SU-DHL-6 (cell line): ENCODE results near the gene CREB5.

Experiments
- H2AFZ ChIP-seq: fragments of 200-600 bp; sonication (generic); 2 replicates; pipeline ENCODE4 v1.6.1; 2014; ENCODE audit warnings: low read depth, mild to moderate bottlenecking, moderate library complexity, mixed read lengths, antibody characterized with exemption, low read length; ENCODE audit not compliant: severe bottlenecking
- H3F3A ChIP-seq: fragments of 200-600 bp; shearing (Covaris generic); 2 replicates; pipeline ENCODE4 v1.6.0; 2016; ENCODE audit warnings: antibody characterized with exemption, mild to moderate bottlenecking; ENCODE audit not compliant: insufficient read depth
- H3K27ac ChIP-seq: fragments of 200-600 bp; sonication (generic); 2 replicates; pipeline ENCODE4 v1.5.1; 2016; ENCODE audit warnings: low read depth, mild to moderate bottlenecking, low read length, moderate library complexity, mixed read lengths
- H3K27me3 ChIP-seq: fragments of 200-600 bp; sonication (generic), shearing (Covaris generic); 2 replicates; pipeline ENCODE4 v1.6.0; 2014; ENCODE audit warnings: mild to moderate bottlenecking, low read length
- H3K36me3 ChIP-seq: fragments of 200-600 bp; sonication (generic); 2 replicates; pipeline ENCODE4 v1.6.1; 2014; ENCODE audit warnings: mild to moderate bottlenecking, low read length, mixed read lengths
- H3K4me2 ChIP-seq: fragments of 300-600, 200-600 bp; shearing (Covaris generic), sonication (generic); 2 replicates; pipeline ENCODE4 v1.6.0; 2014; ENCODE audit warnings: low read length, low read depth, mild to moderate bottlenecking; ENCODE audit not compliant: poor library complexity, severe bottlenecking
- H3K4me3 ChIP-seq: fragments of 200-600 bp; sonication (generic); 2 replicates; pipeline ENCODE4 v1.5.1; 2014; ENCODE audit warnings: antibody characterized with exemption, low read length, mild to moderate bottlenecking, mixed read lengths; ENCODE audit not compliant: insufficient read depth, poor library complexity, severe bottlenecking
- H3K79me2 ChIP-seq: fragments of 200-600 bp; sonication (generic); 2 replicates; pipeline ENCODE4 v1.6.1; 2014; ENCODE audit warnings: mild to moderate bottlenecking, low read length, moderate library complexity; ENCODE audit not compliant: insufficient read depth
- H3K9ac ChIP-seq: fragments of 200-600 bp; sonication (generic); 2 replicates; pipeline ENCODE4 v1.7.0; 2014; ENCODE audit warnings: mild to moderate bottlenecking, low read length
- H3K9me2 ChIP-seq: fragments of 200-600 bp; sonication (generic); replicated peaks from 2 replicates; pipeline ENCODE4 v1.6.1; 2014; ENCODE audit warnings: low read length; ENCODE audit not compliant: insufficient read depth
- H3K9me3 ChIP-seq: fragments of 200-600 bp; sonication (generic); 2 replicates; pipeline ENCODE4 v1.6.1; 2014; ENCODE audit warnings: low read length, mixed read lengths; ENCODE audit not compliant: insufficient read depth
- H4K20me1 ChIP-seq: fragments of 200-600 bp; sonication (generic); 2 replicates; pipeline ENCODE4 v1.6.1; 2014; ENCODE audit warnings: low read depth, mild to moderate bottlenecking, antibody characterized with exemption, low read length, moderate library complexity, mixed read lengths
- EZH2phosphoT487 ChIP-seq: fragments of 200-600 bp; sonication (generic), shearing (Covaris generic); conservative IDR thresholded peaks from 2 replicates; pipeline ENCODE4 v1.6.1; 2018; ENCODE audit warnings: mild to moderate bottlenecking, antibody characterized with exemption, low read length, moderate library complexity, mixed read lengths
- TF ChIP-seq, protein P1 (sequence below): fragments of 200-600 bp; sonication (generic); IDR thresholded peaks from one replicate; pipeline ENCODE4 v1.5.1; 2017; ENCODE audit warnings: antibody characterized with exemption, mild to moderate bottlenecking, low read length, moderate library complexity; ENCODE audit not compliant: insufficient read depth, poor library complexity, severe bottlenecking

Gene CREB5

DNA sequence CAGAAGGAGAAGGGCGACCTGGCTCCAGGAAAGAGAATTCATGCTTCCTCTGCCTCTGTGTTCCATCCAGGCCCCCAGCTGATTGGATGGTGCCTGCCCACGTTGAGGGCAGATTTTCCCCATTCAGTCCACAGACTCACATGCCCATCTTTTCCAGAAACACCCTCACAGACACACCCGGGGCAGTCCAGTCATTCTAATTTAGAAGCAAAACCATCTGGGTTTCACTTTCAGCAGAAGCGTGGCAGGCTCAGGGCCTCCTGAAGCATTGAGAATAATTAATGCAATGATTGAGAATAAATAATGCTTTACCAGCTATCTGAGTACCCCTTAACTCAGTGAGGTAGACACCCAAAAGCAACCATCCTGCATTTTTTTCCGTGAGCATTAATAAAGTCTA, 30.2 kb upstream of the CREB5 start:
- H3K36me3 ChIP-seq, result no peaks in the 10 kb centered on the region
- no peaks in the 10 kb centered on the region for H3F3A ChIP-seq
- no peak overlapping the region for H3K4me2 ChIP-seq
- no peak overlapping the region for H3K4me3 ChIP-seq
- no peaks in the 10 kb centered on the region for H3K9me3 ChIP-seq
- no peaks in the 10 kb centered on the region for H4K20me1 ChIP-seq
- no peak overlapping the region for H3K9ac ChIP-seq
- H3K27ac ChIP-seq, result no peak overlapping the region
- no peak overlapping the region for H2AFZ ChIP-seq
- H3K27me3 ChIP-seq, result no peaks in the 10 kb centered on the region
- TF ChIP-seq EZH2phosphoT487, result no peak
- TF ChIP-seq, protein P1, sequence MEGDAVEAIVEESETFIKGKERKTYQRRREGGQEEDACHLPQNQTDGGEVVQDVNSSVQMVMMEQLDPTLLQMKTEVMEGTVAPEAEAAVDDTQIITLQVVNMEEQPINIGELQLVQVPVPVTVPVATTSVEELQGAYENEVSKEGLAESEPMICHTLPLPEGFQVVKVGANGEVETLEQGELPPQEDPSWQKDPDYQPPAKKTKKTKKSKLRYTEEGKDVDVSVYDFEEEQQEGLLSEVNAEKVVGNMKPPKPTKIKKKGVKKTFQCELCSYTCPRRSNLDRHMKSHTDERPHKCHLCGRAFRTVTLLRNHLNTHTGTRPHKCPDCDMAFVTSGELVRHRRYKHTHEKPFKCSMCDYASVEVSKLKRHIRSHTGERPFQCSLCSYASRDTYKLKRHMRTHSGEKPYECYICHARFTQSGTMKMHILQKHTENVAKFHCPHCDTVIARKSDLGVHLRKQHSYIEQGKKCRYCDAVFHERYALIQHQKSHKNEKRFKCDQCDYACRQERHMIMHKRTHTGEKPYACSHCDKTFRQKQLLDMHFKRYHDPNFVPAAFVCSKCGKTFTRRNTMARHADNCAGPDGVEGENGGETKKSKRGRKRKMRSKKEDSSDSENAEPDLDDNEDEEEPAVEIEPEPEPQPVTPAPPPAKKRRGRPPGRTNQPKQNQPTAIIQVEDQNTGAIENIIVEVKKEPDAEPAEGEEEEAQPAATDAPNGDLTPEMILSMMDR, result no peak
- H3K9me2 ChIP-seq, result no peaks in the 10 kb centered on the region
- no peaks in the 10 kb centered on the region for H3K79me2 ChIP-seq

DNA sequence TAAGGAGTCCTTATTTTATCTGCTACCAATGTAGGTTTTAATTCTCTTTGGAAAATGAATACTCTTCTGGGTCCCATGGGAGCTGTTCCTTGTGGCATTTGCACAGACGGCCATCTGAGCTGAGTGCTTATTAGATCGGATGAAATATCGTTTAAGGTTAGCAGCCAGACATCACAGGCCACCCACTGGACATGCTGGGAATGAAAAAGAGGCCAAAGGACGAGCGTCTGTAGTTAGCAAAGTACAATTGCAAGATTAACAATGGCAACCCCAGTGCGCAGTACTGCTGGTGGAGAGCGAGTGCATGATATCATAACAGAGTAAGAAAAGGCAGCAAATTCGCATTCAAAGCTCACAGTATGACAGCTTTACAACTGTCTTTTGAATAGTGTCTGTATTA, 28.3 kb upstream of the CREB5 start:
- no peaks in the 10 kb centered on the region for H3K9me3 ChIP-seq
- no peaks in the 10 kb centered on the region for H3K36me3 ChIP-seq
- H3F3A ChIP-seq, result no peaks in the 10 kb centered on the region
- TF ChIP-seq, protein P1, result no peak
- TF ChIP-seq EZH2phosphoT487, result no peak
- H3K9me2 ChIP-seq, result no peaks in the 10 kb centered on the region
- no peak overlapping the region for H3K9ac ChIP-seq
- H2AFZ ChIP-seq, result no peak overlapping the region
- no peaks in the 10 kb centered on the region for H3K79me2 ChIP-seq
- H4K20me1 ChIP-seq, result no peaks in the 10 kb centered on the region
- no peaks in the 10 kb centered on the region for H3K27me3 ChIP-seq
- no peak overlapping the region for H3K27ac ChIP-seq
- H3K4me3 ChIP-seq, result no peak overlapping the region
- no peak overlapping the region for H3K4me2 ChIP-seq

DNA sequence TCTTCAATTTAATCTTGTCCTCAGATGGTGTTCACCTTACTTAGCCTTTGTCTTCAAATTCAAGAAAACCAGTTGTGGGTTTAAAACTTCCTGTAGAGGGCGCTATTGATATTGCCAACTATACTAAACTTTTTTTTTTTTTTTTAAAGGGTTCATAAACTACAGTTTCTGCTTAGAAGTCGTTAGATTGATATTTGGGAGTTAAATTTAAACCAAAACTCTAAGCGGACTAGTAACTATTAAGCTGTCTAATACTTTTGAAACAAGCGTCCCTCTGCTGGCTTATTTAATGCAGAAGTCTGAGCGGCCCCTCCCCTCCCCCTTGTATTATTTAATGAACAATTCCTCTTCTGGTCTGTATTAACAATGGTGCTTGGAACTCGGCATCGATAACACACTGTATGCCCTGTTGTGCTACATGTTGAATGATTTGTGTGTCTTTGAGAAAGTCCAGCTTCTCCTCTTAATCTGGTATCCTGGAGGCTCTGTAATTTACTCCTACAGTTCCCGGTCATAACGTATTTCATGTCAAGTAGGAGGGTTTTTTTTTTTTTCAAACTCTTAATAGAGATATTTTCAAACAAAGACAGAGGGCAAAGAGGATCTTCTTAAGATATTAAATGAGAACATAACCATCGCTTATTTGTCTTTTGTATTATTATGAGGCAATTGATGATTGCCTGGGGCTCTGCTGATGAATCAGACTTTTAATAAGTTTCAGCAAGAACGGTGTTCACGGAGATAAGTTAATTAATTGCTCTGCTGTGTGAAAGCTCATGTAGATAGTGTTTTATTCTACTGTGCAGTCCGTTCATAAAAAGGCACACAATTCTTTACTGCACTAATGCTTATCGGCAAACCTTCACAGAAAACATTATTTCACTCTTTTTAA, 22.6 kb upstream of the CREB5 start:
- Histone ChIP-seq H3K9me2 (no peaks in the 10 kb centered on the region), H3K4me2 (peak overlapping the region; percentile 45), H3F3A (no peaks in the 10 kb centered on the region), H4K20me1 (no peaks in the 10 kb centered on the region), H3K27ac (no peak overlapping the region), H3K9ac (no peak overlapping the region), H3K27me3 (no peaks in the 10 kb centered on the region), H3K9me3 (no peaks in the 10 kb centered on the region), H3K36me3 (no peaks in the 10 kb centered on the region), H2AFZ (peak overlapping the region; percentile 18), H3K4me3 (no peak overlapping the region), H3K79me2 (no peaks in the 10 kb centered on the region)
- TF ChIP-seq EZH2phosphoT487, result no peak
- TF ChIP-seq, protein P1, result peak; percentile 98
